ENCODE results near the gene OLFM3.

The OLFM3 gene

GRCh38 chr1:101907264-101907663, 89.5 kb downstream of the OLFM3 start:
- no peak overlapping the region for H3K4me3 ChIP-seq (ENCODE audit: low read depth, low read length)
- no peaks in the 10 kb centered on the region for H3K27me3 ChIP-seq (ENCODE audit: insufficient read depth, low read depth, severe bottlenecking)
- H3K27ac ChIP-seq, result no peak overlapping the region
- TF ChIP-seq CTCF (IDR thresholded peaks at IDR 0.05; ENCODE audit: low read depth, low read length), result no peak
- H3K36me3 ChIP-seq, result no peaks in the 10 kb centered on the region
- H3K9me3 ChIP-seq (ENCODE audit: severe bottlenecking), result no peaks in the 10 kb centered on the region
- no peak for DNase-seq

DNA sequence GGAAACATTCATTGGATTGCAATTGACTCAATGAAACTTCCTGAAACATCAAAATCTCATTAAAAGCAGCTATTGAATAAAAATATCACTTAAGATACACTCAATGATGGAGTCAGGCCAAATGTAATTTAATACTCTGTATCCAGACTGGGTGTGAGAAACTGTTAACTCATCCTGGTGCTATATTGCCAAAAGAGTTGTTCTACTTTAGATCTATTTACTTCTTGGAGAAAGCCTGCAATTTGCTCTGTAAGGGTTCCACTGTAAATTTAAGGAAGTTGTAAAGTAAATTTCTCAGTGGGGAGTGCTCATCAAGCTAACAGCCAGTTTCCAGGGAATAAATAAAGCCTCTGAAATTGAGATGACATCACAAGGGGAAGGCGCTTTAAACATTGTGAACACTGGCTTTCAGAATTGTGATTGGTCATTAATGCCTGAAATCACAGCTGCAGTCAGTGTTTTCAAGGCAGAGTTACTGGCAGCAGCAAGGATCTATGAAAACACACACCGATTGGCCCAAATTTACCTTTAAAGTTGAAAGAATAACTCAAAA, 91.4 kb downstream of the OLFM3 start:
- Histone ChIP-seq H3K9me3 (ENCODE audit: severe bottlenecking) (no peaks in the 10 kb centered on the region), H3K36me3 (no peaks in the 10 kb centered on the region), H3K4me3 (ENCODE audit: low read depth, low read length) (no peak overlapping the region), H3K27ac (no peak overlapping the region), H3K27me3 (ENCODE audit: insufficient read depth, low read depth, severe bottlenecking) (peaks cover 2% of the 10 kb centered on the region)
- DNase-seq, result no peak
- TF ChIP-seq CTCF (IDR thresholded peaks at IDR 0.05; ENCODE audit: low read depth, low read length), result no peak

DNA sequence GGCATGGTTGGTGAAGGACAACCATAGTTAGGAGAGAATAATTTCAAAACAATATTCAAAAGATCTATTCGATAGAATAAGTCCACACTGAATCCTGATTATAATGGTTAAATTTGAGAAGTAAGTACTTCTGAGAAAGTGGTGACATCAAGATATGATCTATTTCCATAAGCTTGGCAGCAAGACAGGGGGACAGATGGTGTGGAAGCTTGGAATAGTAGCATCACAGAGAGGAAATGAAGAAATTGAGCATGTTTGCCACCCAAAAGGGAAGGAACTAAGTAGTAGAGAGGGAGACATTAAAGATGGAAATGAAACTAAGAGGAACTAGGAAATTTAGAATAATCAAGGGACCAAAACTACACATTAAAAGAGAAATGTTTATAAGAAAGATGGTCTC, 94.5 kb downstream of the OLFM3 start:
- H3K36me3 ChIP-seq, result no peaks in the 10 kb centered on the region
- no peak for TF ChIP-seq CTCF (IDR thresholded peaks at IDR 0.05; ENCODE audit: low read depth, low read length)
- no peak overlapping the region for H3K4me3 ChIP-seq (ENCODE audit: low read depth, low read length)
- H3K9me3 ChIP-seq (ENCODE audit: severe bottlenecking), result no peaks in the 10 kb centered on the region
- no peak overlapping the region for H3K27ac ChIP-seq
- no peak for DNase-seq
- H3K27me3 ChIP-seq (ENCODE audit: insufficient read depth, low read depth, severe bottlenecking), result peaks cover 2% of the 10 kb centered on the region

- no peaks in the 10 kb centered on the region for H3K36me3 ChIP-seq
- H3K27me3 ChIP-seq (ENCODE audit: insufficient read depth, low read depth, severe bottlenecking), result peaks cover 2% of the 10 kb centered on the region
- DNase-seq, result no peak
- H3K27ac ChIP-seq, result no peak overlapping the region
- no peak for TF ChIP-seq CTCF (IDR thresholded peaks at IDR 0.05; ENCODE audit: low read depth, low read length)
- no peak overlapping the region for H3K4me3 ChIP-seq (ENCODE audit: low read depth, low read length)
- no peaks in the 10 kb centered on the region for H3K9me3 ChIP-seq (ENCODE audit: severe bottlenecking)
Observed at GRCh38 chr1:101898137-101898536, 98.6 kb downstream of the OLFM3 start.

DNA sequence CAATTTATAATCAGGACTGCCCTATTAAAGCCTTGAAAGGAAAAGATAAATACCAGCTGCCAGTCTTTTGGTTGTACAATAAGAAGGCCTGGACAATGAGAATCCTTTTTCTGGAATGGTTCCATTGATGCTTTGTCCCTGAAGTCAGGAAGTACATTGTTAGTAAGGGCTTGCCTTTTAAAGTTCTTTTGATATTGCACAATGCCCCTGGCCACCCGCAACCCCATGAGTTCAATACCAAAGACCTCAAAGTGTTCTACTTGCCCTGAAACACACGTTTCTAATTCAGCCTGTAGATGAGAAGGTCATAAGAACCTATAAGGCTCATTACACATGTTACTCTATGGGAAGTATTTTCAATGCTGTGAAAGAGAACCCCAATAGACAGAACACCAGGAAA, 112.1 kb downstream of the OLFM3 start:
- Histone ChIP-seq H3K36me3 (no peaks in the 10 kb centered on the region), H3K27me3 (ENCODE audit: insufficient read depth, low read depth, severe bottlenecking) (no peaks in the 10 kb centered on the region), H3K27ac (no peak overlapping the region), H3K9me3 (ENCODE audit: severe bottlenecking) (no peaks in the 10 kb centered on the region), H3K4me3 (ENCODE audit: low read depth, low read length) (no peak overlapping the region)
- no peak for DNase-seq
- TF ChIP-seq CTCF (IDR thresholded peaks at IDR 0.05; ENCODE audit: low read depth, low read length), result no peak

DNA sequence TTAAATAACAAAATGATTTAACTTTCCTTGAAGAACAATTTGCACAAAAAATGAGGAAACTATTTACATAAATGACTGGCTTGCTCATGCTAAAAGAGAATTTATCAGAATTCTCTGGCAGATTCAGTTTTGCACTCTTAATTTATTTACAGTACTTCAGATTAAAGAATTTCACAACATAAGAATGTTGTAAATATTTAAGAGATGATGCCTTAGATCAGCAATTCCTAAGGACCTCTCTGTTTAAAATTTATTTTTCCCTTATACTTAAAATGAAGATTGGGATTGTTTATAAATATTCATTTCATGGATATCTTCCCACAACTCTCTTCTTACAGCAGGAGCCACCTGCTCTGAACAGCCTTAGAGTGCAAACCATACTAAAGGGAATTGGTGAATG, 120.8 kb downstream of the OLFM3 start:
- H3K9me3 ChIP-seq (ENCODE audit: severe bottlenecking), result no peaks in the 10 kb centered on the region
- no peaks in the 10 kb centered on the region for H3K27me3 ChIP-seq (ENCODE audit: insufficient read depth, low read depth, severe bottlenecking)
- TF ChIP-seq CTCF (IDR thresholded peaks at IDR 0.05; ENCODE audit: low read depth, low read length), result no peak
- H3K27ac ChIP-seq, result no peak overlapping the region
- no peak for DNase-seq
- H3K4me3 ChIP-seq (ENCODE audit: low read depth, low read length), result no peak overlapping the region
- H3K36me3 ChIP-seq, result no peaks in the 10 kb centered on the region

All from WERI-Rb-1 (cell line).